Hepatocyte (in vitro differentiated cells): ENCODE measurements around the gene GABRB2. TPM values are rescaled to one million over a fixed set of nuclear protein-coding genes. Genes with fewer than 3 reads are reported as not detected.

Experiments
- DNase-seq: peaks from one replicate; pipeline ENCODE4 v3.0.0-alpha.2; 2016; ENCODE audit warnings: low spot score
- H2AFZ ChIP-seq: fragments of 200-600 bp; sonication (generic); 2 replicates; pipeline ENCODE4 v1.6.0; 2016; ENCODE audit warnings: antibody characterized with exemption, mild to moderate bottlenecking
- H3K27ac ChIP-seq: fragments of 200-600 bp; sonication (generic); 2 replicates; pipeline ENCODE4 v1.5.1; 2016; ENCODE audit warnings: mild to moderate bottlenecking
- H3K27me3 ChIP-seq: fragments of 200-600 bp; sonication (generic); 2 replicates; pipeline ENCODE4 v1.6.1; 2016
- H3K36me3 ChIP-seq: fragments of 200-600 bp; sonication (generic); replicated peaks from 2 replicates; pipeline ENCODE4 v1.5.1; 2016; ENCODE audit warnings: low read depth; ENCODE audit not compliant: insufficient read depth
- H3K4me1 ChIP-seq: fragments of 200-600 bp; sonication (generic); 2 replicates; pipeline ENCODE4 v1.5.1; 2016; ENCODE audit warnings: mild to moderate bottlenecking, moderate library complexity; ENCODE audit not compliant: insufficient read depth
- H3K4me2 ChIP-seq: fragments of 200-600 bp; sonication (generic); 2 replicates; pipeline ENCODE4 v1.6.0; 2016
- H3K4me3 ChIP-seq: fragments of 200-600 bp; sonication (generic); 2 replicates; pipeline ENCODE4 v1.5.1; 2016; ENCODE audit warnings: mild to moderate bottlenecking
- H3K79me2 ChIP-seq: fragments of 200-600 bp; sonication (generic); 2 replicates; pipeline ENCODE4 v1.6.0; 2017; ENCODE audit warnings: mild to moderate bottlenecking
- H3K9me2 ChIP-seq: fragments of 200-600 bp; sonication (generic); replicated peaks from 2 replicates; pipeline ENCODE4 v1.6.0; 2017; ENCODE audit warnings: mild to moderate bottlenecking; ENCODE audit not compliant: insufficient read depth
- H3K9me3 ChIP-seq: fragments of 200-600 bp; sonication (generic); 2 replicates; pipeline ENCODE4 v1.5.1; 2016; ENCODE audit warnings: low read depth, mild to moderate bottlenecking
- H4K20me1 ChIP-seq: fragments of 200-600 bp; sonication (generic); 2 replicates; pipeline ENCODE4 v1.6.0; 2016; ENCODE audit warnings: mild to moderate bottlenecking; ENCODE audit not compliant: insufficient read depth, poor library complexity, severe bottlenecking
- EZH2 ChIP-seq: fragments of 200-600 bp; sonication (generic); IDR thresholded peaks from 2 replicates; pipeline ENCODE4 v1.6.1; 2016; ENCODE audit warnings: antibody characterized with exemption, mild to moderate bottlenecking, borderline replicate concordance
- EZH2phosphoT487 ChIP-seq: fragments of 200-600 bp; sonication (generic); IDR thresholded peaks from one replicate; pipeline ENCODE4 v1.6.1; 2018; ENCODE audit warnings: antibody characterized with exemption, mild to moderate bottlenecking, low read depth, moderate library complexity; ENCODE audit not compliant: unreplicated experiment, severe bottlenecking
- WGBS: methylation state at CpG from one replicate; pipeline ENCODE4 v1.1.6; 2016; ENCODE audit warnings: low lambda C conversion rate; ENCODE audit errors: missing lambda C conversion rate; 5-methylcytosine and 5-hydroxymethylcytosine counted together
- polyA plus RNA-seq: library from polyadenylated mRNA; unstranded; fragments of >200 nt; fragmentation: Nextera tagmentation; extraction: Ambion mirVana; gene quantifications from 2 replicates; pipeline ENCODE4 v1.2.1, GENCODE V29; 2016
- total RNA-seq: library from RNA; depleted of rRNA; stranded (reverse); fragments of >200 nt; gene quantifications from 2 replicates; pipeline ENCODE4 v1.2.3, GENCODE V29; 2014
- TF ChIP-seq, protein P1 (sequence below): fragments of 200-600 bp; sonication (generic); IDR thresholded peaks from 2 replicates; pipeline ENCODE4 v1.5.1; 2016; ENCODE audit warnings: antibody characterized with exemption, mild to moderate bottlenecking; ENCODE audit not compliant: poor library complexity

The GABRB2 gene
- total and polyA plus RNA-seq, 2 experiments from 2014 or later: 0.16 to 0.53 TPM

DNA sequence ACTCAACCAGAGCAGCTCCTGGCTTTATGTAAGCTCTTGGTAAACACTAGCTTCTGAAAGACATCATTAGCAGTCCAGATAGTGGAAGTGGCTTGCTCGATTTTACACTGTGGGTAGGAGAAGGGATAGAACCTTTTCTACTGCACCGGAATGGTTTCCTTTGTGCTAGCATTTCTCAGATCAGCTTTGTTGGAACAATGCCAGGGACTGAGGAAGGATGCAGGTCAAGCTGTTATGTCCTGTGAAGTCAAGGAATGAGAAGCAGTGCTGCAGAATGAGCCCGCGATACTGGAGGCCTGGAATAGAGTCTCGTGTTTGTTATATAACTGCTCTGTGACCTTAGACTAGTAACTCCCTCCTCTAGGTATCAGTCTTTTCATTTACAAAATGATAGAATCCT lies 233.6 kb downstream of the GABRB2 start:
- Histone ChIP-seq H3K36me3 (no peaks in the 10 kb centered on the region), H3K27ac (no peak overlapping the region), H3K27me3 (no peaks in the 10 kb centered on the region), H3K9me3 (no peaks in the 10 kb centered on the region), H3K79me2 (no peaks in the 10 kb centered on the region), H3K4me1 (no peaks in the 10 kb centered on the region), H2AFZ (no peak overlapping the region), H4K20me1 (no peaks in the 10 kb centered on the region), H3K4me3 (no peak overlapping the region), H3K4me2 (no peak overlapping the region), H3K9me2 (no peaks in the 10 kb centered on the region)
- DNase-seq: peak; percentile 16
- no peak for TF ChIP-seq EZH2phosphoT487
- no peak for TF ChIP-seq EZH2
- TF ChIP-seq, protein P1, sequence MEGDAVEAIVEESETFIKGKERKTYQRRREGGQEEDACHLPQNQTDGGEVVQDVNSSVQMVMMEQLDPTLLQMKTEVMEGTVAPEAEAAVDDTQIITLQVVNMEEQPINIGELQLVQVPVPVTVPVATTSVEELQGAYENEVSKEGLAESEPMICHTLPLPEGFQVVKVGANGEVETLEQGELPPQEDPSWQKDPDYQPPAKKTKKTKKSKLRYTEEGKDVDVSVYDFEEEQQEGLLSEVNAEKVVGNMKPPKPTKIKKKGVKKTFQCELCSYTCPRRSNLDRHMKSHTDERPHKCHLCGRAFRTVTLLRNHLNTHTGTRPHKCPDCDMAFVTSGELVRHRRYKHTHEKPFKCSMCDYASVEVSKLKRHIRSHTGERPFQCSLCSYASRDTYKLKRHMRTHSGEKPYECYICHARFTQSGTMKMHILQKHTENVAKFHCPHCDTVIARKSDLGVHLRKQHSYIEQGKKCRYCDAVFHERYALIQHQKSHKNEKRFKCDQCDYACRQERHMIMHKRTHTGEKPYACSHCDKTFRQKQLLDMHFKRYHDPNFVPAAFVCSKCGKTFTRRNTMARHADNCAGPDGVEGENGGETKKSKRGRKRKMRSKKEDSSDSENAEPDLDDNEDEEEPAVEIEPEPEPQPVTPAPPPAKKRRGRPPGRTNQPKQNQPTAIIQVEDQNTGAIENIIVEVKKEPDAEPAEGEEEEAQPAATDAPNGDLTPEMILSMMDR: no peak
- 62% methylated on average over 5 of the region's 5 CpGs for WGBS

DNA sequence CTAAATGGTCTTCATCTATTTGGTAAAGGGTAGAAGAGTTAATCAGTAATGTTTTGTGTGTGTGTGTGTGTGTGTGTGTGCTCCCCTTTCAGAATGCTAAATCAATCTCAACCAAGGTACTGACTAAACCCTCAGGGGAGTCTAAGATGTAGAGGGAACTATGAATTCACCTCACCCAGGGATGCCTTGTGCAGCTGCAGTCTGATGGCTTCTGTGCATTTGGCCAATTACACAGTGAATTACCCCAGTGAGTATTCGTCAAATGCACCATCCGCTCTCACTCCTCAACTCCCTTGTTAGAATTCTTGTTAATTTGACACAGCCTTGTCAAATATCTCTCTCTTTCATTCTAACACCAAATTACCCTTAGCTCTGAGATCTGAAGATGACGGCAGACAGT lies 234.6 kb downstream of the GABRB2 start:
- H3K27me3 ChIP-seq: no peaks in the 10 kb centered on the region
- no peak overlapping the region for H2AFZ ChIP-seq
- DNase-seq: no peak
- no peaks in the 10 kb centered on the region for H3K36me3 ChIP-seq
- WGBS: 88% methylated on average over 3 of the region's 3 CpGs
- no peaks in the 10 kb centered on the region for H3K9me2 ChIP-seq
- H3K79me2 ChIP-seq: no peaks in the 10 kb centered on the region
- H3K9me3 ChIP-seq: no peaks in the 10 kb centered on the region
- H3K27ac ChIP-seq: no peak overlapping the region
- H3K4me2 ChIP-seq: no peak overlapping the region
- no peak for TF ChIP-seq EZH2
- H4K20me1 ChIP-seq: no peaks in the 10 kb centered on the region
- H3K4me3 ChIP-seq: no peak overlapping the region
- no peaks in the 10 kb centered on the region for H3K4me1 ChIP-seq

DNA sequence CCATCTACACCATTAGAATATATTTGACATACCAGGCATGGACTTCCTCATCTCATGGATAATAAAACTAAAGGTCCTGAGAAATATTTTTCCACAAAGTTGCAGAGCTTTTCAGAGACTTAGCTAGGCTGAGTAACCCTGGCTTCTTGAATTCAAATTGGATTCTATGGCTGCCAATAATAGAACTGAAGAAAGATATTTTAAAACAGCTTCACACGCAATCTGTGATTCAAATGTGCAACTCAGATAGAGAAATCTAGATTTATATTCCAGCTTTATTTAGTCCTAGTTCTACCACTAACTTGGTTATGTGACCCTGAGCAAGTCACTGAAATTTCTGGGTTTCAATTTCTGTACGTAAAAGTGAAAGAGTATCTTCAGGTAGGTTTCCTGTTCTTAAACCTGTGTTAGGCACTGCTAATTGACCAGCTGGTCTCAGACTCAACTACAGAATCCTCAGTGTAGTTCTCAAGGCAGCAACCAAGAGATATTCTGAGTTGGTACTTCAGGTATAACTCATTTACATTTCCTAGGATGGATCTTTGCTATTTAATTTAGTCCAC lies 235.3 kb downstream of the GABRB2 start:
- H4K20me1 ChIP-seq: no peaks in the 10 kb centered on the region
- no peak overlapping the region for H3K4me2 ChIP-seq
- H3K9me3 ChIP-seq: no peaks in the 10 kb centered on the region
- no peak overlapping the region for H2AFZ ChIP-seq
- H3K79me2 ChIP-seq: no peaks in the 10 kb centered on the region
- no peaks in the 10 kb centered on the region for H3K36me3 ChIP-seq
- no peaks in the 10 kb centered on the region for H3K4me1 ChIP-seq
- DNase-seq: no peak
- H3K27me3 ChIP-seq: no peaks in the 10 kb centered on the region
- H3K27ac ChIP-seq: no peak overlapping the region
- H3K9me2 ChIP-seq: no peaks in the 10 kb centered on the region
- no peak overlapping the region for H3K4me3 ChIP-seq
- TF ChIP-seq EZH2phosphoT487: no peak
- TF ChIP-seq, protein P1: no peak
- WGBS: 92% methylated on average over 2 of the region's 2 CpGs

DNA sequence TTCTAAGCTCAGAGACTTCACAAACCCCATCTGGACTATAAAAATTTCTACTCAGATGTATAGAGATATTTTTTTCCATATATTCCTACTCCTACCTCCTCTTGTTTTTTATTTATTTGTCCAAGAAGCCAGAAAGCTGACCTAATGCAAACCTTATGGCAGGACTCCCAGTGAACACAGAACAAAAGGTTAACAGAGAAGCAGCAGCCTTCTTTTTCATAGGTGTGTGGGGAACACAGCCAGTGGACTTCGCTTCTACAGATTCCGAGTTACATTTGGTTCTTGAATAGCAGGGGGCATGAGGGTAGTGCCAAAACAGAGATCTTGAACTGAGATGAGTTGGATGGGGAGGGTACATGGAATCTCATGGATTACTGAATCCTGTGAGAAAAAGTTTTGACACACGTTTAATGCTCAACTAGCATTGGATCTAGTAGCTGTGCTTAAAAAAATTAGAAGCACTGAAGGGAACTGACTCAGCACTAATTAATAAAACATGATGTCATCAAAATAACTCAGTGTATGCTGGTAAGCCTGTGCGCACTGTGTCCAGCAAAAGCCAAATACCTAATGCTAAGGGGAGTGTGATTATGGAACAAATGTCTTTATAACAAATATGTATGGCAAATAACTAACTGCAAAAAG lies 240.1 kb downstream of the GABRB2 start:
- no peaks in the 10 kb centered on the region for H3K9me3 ChIP-seq
- no peaks in the 10 kb centered on the region for H3K4me1 ChIP-seq
- H3K4me3 ChIP-seq: no peak overlapping the region
- no peaks in the 10 kb centered on the region for H3K27me3 ChIP-seq
- 81% methylated on average over 4 of the region's 4 CpGs for WGBS
- H3K4me2 ChIP-seq: no peak overlapping the region
- H3K27ac ChIP-seq: no peak overlapping the region
- H3K9me2 ChIP-seq: no peaks in the 10 kb centered on the region
- no peaks in the 10 kb centered on the region for H3K36me3 ChIP-seq
- no peaks in the 10 kb centered on the region for H4K20me1 ChIP-seq
- H2AFZ ChIP-seq: no peak overlapping the region
- no peak for TF ChIP-seq EZH2phosphoT487
- TF ChIP-seq, protein P1: no peak
- no peak for TF ChIP-seq EZH2
- DNase-seq: no peak
- no peaks in the 10 kb centered on the region for H3K79me2 ChIP-seq
